Small intestine (tissue), 7 donors: Measurements from ENCODE around the gene ARAP2. TPM values are rescaled to one million over a fixed set of nuclear protein-coding genes. Genes with fewer than 3 reads are reported as not detected.

Experiments
- DNase-seq, 2 donors: peaks; one replicate each; pipeline versions ENCODE4 v3.0.0 to v3.0.0-alpha.2; 2013
- FAIRE-seq: peaks from 2 replicates; lab custom pipeline; 2012; peaks lifted over from hg19 to GRCh38; lab: Jason Lieb, UNC
- H3K27ac ChIP-seq, 3 donors: one replicate each; pipeline ENCODE4 v1.5.1; 2013; ENCODE audit warnings: low read length in 2 of 3, mild to moderate bottlenecking in 2 of 3, control low read depth in 1 of 3, inconsistent platforms in 1 of 3, low read depth in 1 of 3, moderate library complexity in 1 of 3
- H3K27me3 ChIP-seq, 3 donors: one replicate each; pipeline ENCODE4 v1.6.1; 2013; ENCODE audit warnings: low read length in 3 of 3, inconsistent platforms in 1 of 3; ENCODE audit not compliant: control insufficient read depth in 3 of 3, insufficient read depth in 3 of 3
- H3K36me3 ChIP-seq, 3 donors: one replicate each; pipeline ENCODE4 v1.6.1; 2013; ENCODE audit warnings: low read length in 3 of 3, inconsistent platforms in 1 of 3, low read depth in 1 of 3, mild to moderate bottlenecking in 1 of 3, moderate library complexity in 1 of 3; ENCODE audit not compliant: control insufficient read depth in 3 of 3, insufficient read depth in 2 of 3
- H3K4me1 ChIP-seq, 3 donors: one replicate each; pipeline ENCODE4 v1.6.1; 2013; ENCODE audit warnings: low read length in 2 of 3, inconsistent platforms in 1 of 3, low read depth in 1 of 3, mild to moderate bottlenecking in 1 of 3, moderate library complexity in 1 of 3; ENCODE audit not compliant: control insufficient read depth in 3 of 3, insufficient read depth in 2 of 3
- H3K4me3 ChIP-seq, 3 donors: one replicate each; pipeline ENCODE4 v1.5.1; 2013; ENCODE audit warnings: low read length in 3 of 3, control low read depth in 1 of 3, inconsistent platforms in 1 of 3, low read depth in 1 of 3, mild to moderate bottlenecking in 1 of 3, moderate library complexity in 1 of 3
- H3K9me3 ChIP-seq, 2 donors: one replicate each; pipeline ENCODE4 v1.6.1; 2013; ENCODE audit warnings: low read depth in 1 of 2, low read length in 1 of 2; ENCODE audit not compliant: control insufficient read depth in 2 of 2, insufficient read depth in 1 of 2
- WGBS, 3 donors: extraction: QIAGEN DNeasy Blood & Tissue Kit; methylation state at CpG; one replicate each; pipeline ENCODE4 v1.1.7; 2013; 5-methylcytosine and 5-hydroxymethylcytosine counted together
- polyA plus RNA-seq, 4 donors: library from polyadenylated mRNA; stranded (reverse) in 3 of 4; unstranded in 1 of 4; fragments of 200-250 nt in 3 of 4; fragments of 120-200 nt in 1 of 4; gene quantifications; one replicate each; pipeline versions ENCODE4 v1.2.1 to v1.2.3, GENCODE V29; 2013
- donor health status: healthy with polysubstance abuse.
- donor health status: control.
- donor health status: control.
- donor health status: Bipolar disorder and iron deficiency.
- donor health status: healthy.

Gene ARAP2
- polyA plus RNA-seq, 4 donors: 3.2 to 14.1 (median 12.6) TPM

DNA sequence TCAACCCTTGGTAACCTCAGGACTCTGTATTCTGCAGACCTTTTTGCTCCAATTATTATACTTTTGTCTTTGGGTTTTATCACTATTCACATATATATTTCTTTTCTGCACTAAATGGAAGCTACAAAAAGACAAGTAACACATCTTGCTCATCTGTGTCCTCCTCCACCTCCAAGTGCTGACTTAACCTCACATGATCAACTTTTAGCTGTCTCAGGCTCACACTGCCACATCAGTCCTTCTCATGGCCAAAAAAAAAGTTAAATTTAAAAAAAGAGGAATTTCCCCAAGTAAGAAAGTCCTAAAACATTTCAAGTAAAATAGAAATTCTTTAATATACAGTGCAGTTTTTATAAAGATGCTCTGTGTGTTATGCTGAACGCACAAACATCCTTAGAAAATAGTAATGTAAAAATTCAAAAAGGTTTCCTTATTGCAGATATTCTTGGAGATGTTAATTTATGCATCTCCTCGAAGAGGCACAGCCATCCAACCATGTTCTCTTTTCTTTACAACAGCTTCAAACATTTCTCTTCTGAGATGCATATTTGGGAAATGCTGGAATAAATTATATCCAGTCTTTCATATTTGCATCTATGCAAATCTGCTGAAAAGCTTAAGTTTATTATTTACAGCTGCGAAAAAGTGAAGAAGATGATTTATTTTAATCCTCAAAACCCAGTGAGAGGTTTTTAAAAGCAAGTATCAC, 37.6 kb downstream of the ARAP2 start:
- no peak for FAIRE-seq
- no peak for DNase-seq
- Histone ChIP-seq H3K36me3 (peaks cover 0 to 14% (median 0%) of the 10 kb centered on the region in 3 donors), H3K4me1 (peaks cover 0 to 2% (median 0%) of the 10 kb centered on the region in 3 donors), H3K4me3 (no peak overlapping the region), H3K9me3 (no peaks in the 10 kb centered on the region), H3K27ac (no peak overlapping the region), H3K27me3 (no peaks in the 10 kb centered on the region)
- 85 to 99% (median 97%) methylated on average over 3 of the region's 3 CpGs for WGBS, 3 donors

DNA sequence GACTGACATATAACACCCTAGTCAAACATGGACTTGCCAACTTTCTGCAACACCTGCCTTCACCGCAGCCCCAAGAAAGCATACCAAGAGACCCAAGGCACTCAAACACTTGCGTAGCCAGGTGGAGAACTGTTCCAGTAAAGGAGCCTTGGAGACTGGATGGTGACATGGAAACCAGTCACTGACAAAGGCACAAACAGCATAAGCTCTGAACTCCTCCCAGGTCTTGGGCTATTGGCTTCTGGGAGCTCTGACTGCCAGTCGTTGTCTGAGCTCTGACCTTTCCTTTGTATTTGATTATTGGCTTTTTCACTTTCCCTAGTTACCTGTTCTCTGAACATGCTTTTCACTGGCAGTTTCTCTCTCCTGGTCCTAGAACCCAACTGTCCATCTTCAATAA, 38.3 kb downstream of the ARAP2 start:
- WGBS, 3 donors: 77 to 86% (median 86%) methylated on average over 3 of the region's 3 CpGs
- no peak for FAIRE-seq

GRCh38 chr4:36198861-36199260, 45.5 kb downstream of the ARAP2 start:
- Histone ChIP-seq H3K4me1 (no peaks in the 10 kb centered on the region), H3K27me3 (no peaks in the 10 kb centered on the region), H3K36me3 (peaks cover 0 to 15% (median 9%) of the 10 kb centered on the region in 3 donors), H3K9me3 (no peaks in the 10 kb centered on the region), H3K27ac (no peak overlapping the region), H3K4me3 (no peak overlapping the region)
- DNase-seq (no peak), FAIRE-seq (no peak)
- WGBS, 3 donors: 94 to 98% (median 98%) methylated on average over 4 of the region's 4 CpGs

More for the DNA sequence above, 38.3 kb downstream of the ARAP2 start:
- Histone ChIP-seq H3K27me3 (no peaks in the 10 kb centered on the region), H3K27ac (no peak overlapping the region), H3K9me3 (no peaks in the 10 kb centered on the region), H3K4me3 (no peak overlapping the region), H3K4me1 (peaks cover 0 to 2% (median 0%) of the 10 kb centered on the region in 3 donors), H3K36me3 (peaks cover 0 to 13% (median 0%) of the 10 kb centered on the region in 3 donors)
- no peak for DNase-seq

DNA sequence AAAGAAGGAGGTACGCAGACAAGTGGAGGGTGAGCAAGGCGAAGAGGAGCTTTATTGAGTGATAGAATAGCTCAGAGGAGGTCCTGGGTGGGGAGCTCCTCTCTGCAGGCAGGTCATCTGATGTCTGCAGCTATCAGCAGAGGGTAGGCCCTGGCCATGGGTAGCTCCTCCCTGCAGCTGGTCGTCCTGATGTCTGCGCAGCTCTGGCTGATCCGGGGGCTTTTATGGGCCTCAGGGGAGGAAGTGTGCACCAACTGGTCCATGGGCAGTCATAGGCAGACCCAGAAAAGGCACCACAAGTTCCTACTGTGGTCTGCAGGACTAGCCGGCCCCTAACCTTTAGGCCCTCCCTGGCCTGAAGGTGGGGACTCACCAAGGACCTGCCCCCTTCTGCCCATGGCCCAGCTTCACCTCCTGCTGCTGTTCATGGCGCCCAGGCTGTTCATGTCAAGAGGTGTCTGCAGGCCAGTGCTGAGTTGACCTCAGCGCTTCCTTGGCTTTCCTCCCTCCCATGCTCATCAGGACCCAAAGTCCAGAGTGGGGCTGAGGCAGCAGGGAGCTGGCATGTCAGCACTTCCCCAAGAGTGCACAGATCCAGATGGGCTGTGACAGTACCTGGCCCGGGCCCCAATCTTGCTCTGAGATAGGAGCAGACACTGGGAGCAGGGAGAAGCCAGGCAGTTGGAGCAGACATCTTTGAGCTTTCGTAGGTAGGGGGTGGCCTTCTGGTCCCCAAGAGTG, 46.1 kb downstream of the ARAP2 start:
- DNase-seq (no peak), FAIRE-seq (no peak)
- 92 to 97% (median 93%) methylated on average over 10 of the region's 10 CpGs for WGBS, 3 donors
- Histone ChIP-seq H3K27me3 (no peaks in the 10 kb centered on the region), H3K36me3 (peaks cover 0 to 15% (median 9%) of the 10 kb centered on the region in 3 donors), H3K27ac (no peak overlapping the region), H3K4me3 (no peak overlapping the region), H3K4me1 (no peaks in the 10 kb centered on the region), H3K9me3 (no peaks in the 10 kb centered on the region)

GRCh38 chr4:36197501-36197900, 46.8 kb downstream of the ARAP2 start:
- FAIRE-seq: no peak
- 96 to 99% (median 97%) methylated on average over 5 of the region's 5 CpGs for WGBS, 3 donors
- no peak overlapping the region for H3K27ac ChIP-seq

GRCh38 chr4:36196145-36196913, 48.0 kb downstream of the ARAP2 start:
- Histone ChIP-seq H3K36me3 (peaks cover 3 to 15% (median 9%) of the 10 kb centered on the region in 3 donors), H3K27ac (no peak overlapping the region), H3K4me1 (no peaks in the 10 kb centered on the region), H3K9me3 (no peaks in the 10 kb centered on the region), H3K27me3 (no peaks in the 10 kb centered on the region), H3K4me3 (no peak overlapping the region)
- WGBS, 3 donors: 79 to 90% (median 84%) methylated on average over 7 of the region's 7 CpGs
- DNase-seq (no peak), FAIRE-seq (no peak)

More at GRCh38 chr4:36197501-36197900, 46.8 kb downstream of the ARAP2 start:
- Histone ChIP-seq H3K36me3 (peaks cover 3 to 15% (median 9%) of the 10 kb centered on the region in 3 donors), H3K4me1 (no peaks in the 10 kb centered on the region), H3K9me3 (no peaks in the 10 kb centered on the region), H3K4me3 (no peak overlapping the region), H3K27me3 (no peaks in the 10 kb centered on the region)
- no peak for DNase-seq

DNA sequence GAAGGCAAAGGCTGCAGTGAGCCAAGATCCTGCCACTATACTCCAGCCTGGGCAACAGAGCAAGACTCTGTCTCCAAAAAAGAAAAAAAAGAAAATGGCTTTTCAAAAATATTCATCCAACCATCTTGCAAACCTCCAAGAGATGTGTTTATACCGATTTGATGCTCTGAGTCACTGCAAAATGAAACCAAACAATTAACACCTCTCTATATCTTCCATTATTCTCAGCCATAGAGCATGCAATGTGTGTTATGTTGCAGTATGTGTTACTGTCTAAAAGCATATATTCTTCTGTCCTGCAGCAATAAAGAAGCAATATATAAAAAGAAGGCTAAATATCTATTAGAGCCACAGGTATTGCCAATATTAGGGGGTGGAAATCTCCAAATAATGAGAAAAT, 51.4 kb downstream of the ARAP2 start:
- 76 to 88% (median 81%) methylated on average over 1 of the region's 1 CpG for WGBS, 3 donors
- H3K9me3 ChIP-seq: no peaks in the 10 kb centered on the region
- DNase-seq (no peak), FAIRE-seq (no peak)
- no peak overlapping the region for H3K4me3 ChIP-seq
- no peaks in the 10 kb centered on the region for H3K4me1 ChIP-seq
- H3K36me3 ChIP-seq: peaks cover 0 to 5% (median 3%) of the 10 kb centered on the region in 3 donors
- H3K27me3 ChIP-seq: no peaks in the 10 kb centered on the region
- H3K27ac ChIP-seq: no peak overlapping the region
